SH-SY5Y (cell line): ENCODE results near the gene MARS1.

Experiments used
- GATA2 ChIP-seq: IDR thresholded peaks from 2 replicates; pipeline ENCODE4 v1.6.1; 2011; ENCODE audit warnings: mild to moderate bottlenecking, low read depth, low read length
- GATA3 ChIP-seq: IDR thresholded peaks from 2 replicates; pipeline ENCODE4 v1.6.1; 2011; ENCODE audit warnings: low read depth, mild to moderate bottlenecking, low read length, moderate library complexity

- TF ChIP-seq GATA2 (no peak), GATA3 (no peak)
These were observed 45.9 kb upstream of the MARS1 start for GRCh38 chr12:57441846-57442427.
